ENCODE measurements around the gene CHPF. TPM values are rescaled to one million over a fixed set of nuclear protein-coding genes. Genes with fewer than 3 reads are reported as not detected.

The CHPF gene
- total RNA-seq, 1 experiment from 2014 or later, result 104 TPM

DNA sequence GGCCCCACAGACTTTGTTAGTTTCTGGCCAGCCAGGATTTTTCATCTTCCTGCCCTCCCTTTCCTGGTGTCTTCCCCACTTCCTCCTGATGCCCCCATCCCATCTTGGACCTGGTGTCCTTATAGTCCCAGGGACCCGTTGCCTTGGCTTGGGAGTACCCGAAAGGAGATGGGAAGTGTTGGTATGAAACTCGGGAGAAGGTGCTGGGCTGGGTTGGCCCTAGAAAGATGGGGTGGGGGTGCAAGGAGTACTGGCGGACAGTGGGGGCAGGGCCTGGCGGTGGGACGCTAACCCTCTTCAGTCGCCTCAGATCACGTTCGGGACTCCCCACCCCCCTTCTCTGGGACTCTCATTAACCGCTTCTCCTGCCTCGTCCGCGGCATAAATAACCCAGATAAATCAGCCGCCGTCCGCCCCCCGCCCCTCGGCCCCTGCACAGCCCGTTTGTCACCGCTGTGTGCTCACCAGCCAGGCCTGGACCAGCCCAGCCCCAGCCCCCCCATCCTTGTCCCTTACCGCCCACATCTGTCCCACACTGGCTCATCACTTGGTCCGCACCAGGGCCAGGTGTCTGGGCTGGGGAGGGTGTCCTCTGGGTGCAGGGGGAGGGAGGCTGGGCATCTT, 33.0 kb downstream of the CHPF start:
- H3K27me3 ChIP-seq (ENCODE audit: control insufficient read depth, insufficient read depth, low read length), result peaks cover 41% of the 10 kb centered on the region
- peaks cover 2% of the 10 kb centered on the region for H3K36me3 ChIP-seq (replicated peaks; ENCODE audit: control insufficient read depth, insufficient read depth, low read length)
- peak; percentile 75 for DNase-seq
- H3K4me3 ChIP-seq (ENCODE audit: insufficient read depth, low read depth, low read length), result peak overlapping the region; percentile 43; the same call in 1 of the 2 replicates

DNA sequence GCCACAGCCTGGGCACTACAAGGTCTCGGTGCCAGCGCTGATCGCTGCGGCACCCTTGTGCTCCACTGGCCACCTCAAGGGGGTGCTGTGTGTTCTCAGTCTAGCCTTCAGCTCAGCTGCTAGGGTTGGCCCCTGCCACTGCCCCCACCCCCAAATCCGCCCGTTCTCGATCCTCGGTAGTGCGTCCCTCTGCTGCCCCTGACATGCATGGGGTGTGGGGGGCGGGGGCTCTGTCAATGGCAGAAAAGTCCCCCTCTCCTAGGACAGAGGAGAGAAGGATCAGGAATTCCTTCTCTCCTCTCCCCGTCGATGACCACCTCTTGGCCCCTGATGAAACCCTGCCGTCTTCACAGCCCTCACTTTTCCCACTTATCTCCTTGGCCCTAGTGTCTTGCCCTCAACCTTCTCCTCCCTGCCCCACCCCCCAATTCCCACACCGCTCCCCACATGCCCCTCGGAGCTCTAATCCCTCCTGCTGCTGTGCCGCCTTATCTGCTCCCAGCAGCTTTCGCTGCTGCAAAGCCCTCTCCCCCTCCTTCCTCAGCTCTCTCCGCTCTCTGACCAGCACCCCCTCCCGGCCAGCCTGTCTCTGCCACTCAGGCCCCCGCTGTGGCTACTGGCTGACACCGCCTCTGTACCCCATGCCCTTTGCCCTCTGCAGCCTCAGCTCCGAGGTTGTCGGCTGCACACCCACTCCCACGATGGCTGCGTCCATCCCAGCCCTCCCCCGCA, 33.7 kb downstream of the CHPF start:
- Histone ChIP-seq H3K4me3 (ENCODE audit: insufficient read depth, low read depth, low read length) (peak overlapping the region; percentile 43), H3K27me3 (ENCODE audit: control insufficient read depth, insufficient read depth, low read length) (peaks cover 38% of the 10 kb centered on the region), H3K36me3 (replicated peaks; ENCODE audit: control insufficient read depth, insufficient read depth, low read length) (peaks cover 2% of the 10 kb centered on the region)
- peak; percentile 96 for DNase-seq

DNA sequence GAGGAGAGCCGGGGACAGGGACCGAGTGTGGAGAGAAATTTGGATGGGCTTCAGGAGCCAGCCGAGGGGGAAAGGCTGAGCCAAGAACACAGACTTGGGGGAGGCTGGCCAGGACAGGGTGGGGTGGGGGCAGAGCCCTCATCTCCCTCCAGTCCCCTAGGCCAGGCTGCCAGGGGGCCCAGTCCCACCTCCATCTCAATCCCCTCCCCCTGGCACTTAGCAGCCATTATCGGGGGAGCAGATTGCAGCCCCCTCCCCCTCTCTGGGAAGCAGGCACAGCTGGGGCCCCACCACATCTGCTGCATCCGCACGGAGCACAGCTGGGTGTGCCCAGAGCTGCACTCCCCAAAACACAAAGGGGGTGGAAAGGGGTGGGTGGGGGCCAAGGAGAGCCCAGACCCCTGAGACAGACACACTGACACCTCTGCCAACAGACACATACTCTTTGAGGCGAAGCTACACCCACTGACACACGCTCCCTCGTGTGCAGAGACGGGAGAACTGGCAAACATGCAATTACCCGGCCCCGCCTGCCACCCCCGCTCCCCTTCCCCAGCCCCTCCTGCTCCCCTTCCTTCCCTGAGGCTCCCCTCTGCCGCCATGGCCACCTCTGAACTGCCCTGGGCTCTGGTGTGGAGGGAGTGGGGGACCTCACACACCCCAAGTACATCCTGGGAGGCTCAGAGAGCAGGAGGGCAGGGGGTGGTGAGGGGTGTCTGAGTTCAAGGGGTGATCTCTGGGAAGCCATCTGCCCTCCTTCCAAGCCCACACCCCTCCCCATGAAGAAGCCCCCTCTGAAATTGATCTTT, 34.4 kb downstream of the CHPF start:
- H3K4me3 ChIP-seq (ENCODE audit: insufficient read depth, low read depth, low read length), result peak overlapping the region; percentile 43; the same call in 1 of the 2 replicates
- H3K27me3 ChIP-seq (ENCODE audit: control insufficient read depth, insufficient read depth, low read length), result peaks cover 31% of the 10 kb centered on the region
- peak; percentile 79 for DNase-seq
- H3K36me3 ChIP-seq (replicated peaks; ENCODE audit: control insufficient read depth, insufficient read depth, low read length), result peaks cover 6% of the 10 kb centered on the region

DNA sequence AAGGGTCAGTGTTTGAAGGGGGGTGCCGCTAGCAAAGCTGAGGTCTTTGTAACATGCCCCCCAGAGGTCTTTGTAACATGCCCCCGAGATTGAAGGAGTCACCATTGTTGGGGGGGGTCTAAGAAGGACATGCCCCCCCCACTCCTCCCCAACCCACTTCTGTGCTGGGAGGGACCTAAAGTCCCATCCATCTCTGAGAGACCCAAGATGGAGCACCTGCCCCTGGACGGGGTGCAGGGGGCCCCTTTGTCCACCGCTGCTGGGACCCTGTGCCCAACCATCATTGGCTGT, 35.2 kb downstream of the CHPF start:
- no peak for DNase-seq
- peaks cover 23% of the 10 kb centered on the region for H3K27me3 ChIP-seq (ENCODE audit: control insufficient read depth, insufficient read depth, low read length)
- peaks cover 11% of the 10 kb centered on the region for H3K36me3 ChIP-seq (replicated peaks; ENCODE audit: control insufficient read depth, insufficient read depth, low read length)
- no peak overlapping the region for H3K4me3 ChIP-seq (ENCODE audit: insufficient read depth, low read depth, low read length)

DNA sequence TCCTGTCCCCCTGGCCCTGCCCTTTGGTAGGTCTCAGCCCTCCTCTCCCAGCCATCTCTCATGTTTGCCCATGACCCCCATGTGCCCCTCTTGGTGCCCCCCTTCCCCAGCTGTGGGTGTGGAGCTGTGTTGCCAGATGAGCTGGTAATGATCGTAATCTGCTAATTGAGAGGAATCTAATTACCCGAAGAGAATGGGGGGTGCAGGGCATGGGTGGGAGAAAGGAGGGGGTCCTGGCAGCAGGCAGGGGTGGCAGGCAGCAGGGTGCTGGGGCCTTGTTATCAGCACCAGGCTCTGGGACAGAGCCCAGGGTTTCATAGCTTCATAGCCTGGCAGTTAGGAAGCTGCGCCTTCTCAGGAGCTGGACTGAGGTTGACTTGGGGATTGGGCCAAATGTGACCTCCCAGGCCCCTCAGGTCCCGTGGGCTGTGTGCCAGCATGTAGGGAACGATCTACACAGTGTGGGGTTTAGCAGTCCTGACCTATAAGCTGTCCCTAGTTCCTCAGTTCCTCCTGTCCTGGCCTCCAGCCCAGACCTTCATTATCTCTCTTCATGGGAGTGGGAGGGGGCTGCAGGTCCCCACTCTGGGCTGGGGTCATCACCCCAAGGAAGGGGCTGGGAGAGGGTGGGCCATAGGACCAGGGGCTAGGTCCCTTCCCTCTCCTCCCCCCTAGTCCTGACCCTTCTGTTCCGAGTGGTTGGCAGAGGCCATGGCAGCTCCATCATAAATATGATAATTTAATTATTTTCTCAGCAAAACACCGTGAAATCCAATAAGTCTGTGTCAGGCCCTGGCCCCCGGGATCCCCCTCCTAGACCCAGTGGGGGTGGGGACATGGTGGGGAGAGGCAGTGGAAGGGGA, 35.8 kb downstream of the CHPF start:
- DNase-seq, result no peak
- H3K36me3 ChIP-seq (replicated peaks; ENCODE audit: control insufficient read depth, insufficient read depth, low read length), result peaks cover 12% of the 10 kb centered on the region
- H3K4me3 ChIP-seq (ENCODE audit: insufficient read depth, low read depth, low read length), result no peak overlapping the region
- H3K27me3 ChIP-seq (ENCODE audit: control insufficient read depth, insufficient read depth, low read length), result peaks cover 17% of the 10 kb centered on the region; the same call in 1 of the 2 replicates

DNA sequence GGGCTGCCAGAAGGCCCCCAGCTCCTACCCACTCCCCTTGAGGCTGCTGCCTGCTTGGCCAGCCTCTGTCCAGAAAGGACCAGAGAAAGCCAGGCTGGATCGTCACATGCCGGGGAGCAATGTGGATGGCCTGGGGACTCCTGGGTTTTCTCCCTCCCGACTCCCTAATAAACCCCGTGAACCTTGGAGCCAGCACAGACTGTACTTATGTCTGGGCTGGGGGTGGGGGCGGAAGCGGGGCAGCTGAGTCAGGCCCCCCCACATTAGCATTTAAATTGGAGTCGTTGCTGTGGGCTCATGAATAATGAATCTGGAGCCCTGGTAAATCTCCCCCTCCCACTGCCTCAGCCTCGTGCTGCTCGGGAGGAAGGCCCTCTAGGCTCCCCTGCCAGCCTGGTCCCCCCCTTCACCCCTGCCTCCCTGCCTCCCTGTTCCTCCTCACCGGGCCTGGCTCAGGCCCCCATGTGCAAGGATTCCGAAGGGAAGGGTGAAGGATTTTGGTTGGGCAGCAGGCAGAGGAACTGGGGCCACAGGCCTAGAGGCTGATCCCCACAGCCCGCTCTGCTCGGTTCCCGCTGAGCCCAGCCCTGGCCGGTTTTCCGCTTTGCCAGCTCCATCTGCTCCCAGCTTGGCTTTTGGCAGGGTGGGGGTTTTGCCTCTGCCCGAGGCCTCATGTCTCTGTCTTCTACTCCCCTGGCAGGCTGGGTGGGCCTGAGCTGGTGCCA, 36.6 kb downstream of the CHPF start:
- Histone ChIP-seq H3K27me3 (ENCODE audit: control insufficient read depth, insufficient read depth, low read length) (peaks cover 8% of the 10 kb centered on the region; the same call in 1 of the 2 replicates), H3K36me3 (replicated peaks; ENCODE audit: control insufficient read depth, insufficient read depth, low read length) (peaks cover 12% of the 10 kb centered on the region), H3K4me3 (ENCODE audit: insufficient read depth, low read depth, low read length) (no peak overlapping the region)
- DNase-seq, result peak; percentile 87

DNA sequence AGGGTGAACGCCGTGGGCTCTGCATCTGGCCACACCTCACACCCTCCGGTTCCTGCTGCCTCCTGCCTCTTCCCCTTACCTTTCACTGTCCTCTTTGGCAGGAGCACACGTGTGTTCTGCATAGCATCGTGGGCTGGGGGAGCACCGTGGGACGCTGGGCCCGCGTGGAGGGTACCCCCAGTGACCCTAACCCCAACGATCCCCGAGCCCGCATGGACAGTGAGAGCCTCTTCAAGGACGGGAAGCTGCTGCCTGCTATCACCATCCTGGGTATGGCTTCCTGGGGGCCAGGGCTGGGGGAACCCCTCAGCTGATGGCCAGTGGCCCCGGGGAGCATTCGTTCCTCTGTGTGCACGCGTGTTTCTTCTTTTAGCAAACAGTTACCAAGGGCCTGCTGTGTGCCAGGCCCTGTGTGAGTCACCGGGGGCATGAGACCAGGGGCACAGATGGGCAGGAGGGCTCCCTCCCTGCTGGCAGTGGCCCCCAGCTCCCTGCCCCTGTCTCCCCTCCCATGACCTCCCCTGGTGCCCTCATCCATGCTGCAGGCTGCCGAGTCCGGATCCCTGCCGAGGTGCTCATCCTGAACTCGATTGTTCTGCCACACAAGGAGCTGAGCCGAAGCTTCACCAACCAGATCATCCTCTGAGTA, 37.3 kb downstream of the CHPF start:
- H3K36me3 ChIP-seq (replicated peaks; ENCODE audit: control insufficient read depth, insufficient read depth, low read length), result peaks cover 12% of the 10 kb centered on the region
- H3K27me3 ChIP-seq (ENCODE audit: control insufficient read depth, insufficient read depth, low read length), result peaks cover 4% of the 10 kb centered on the region; the same call in 1 of the 2 replicates
- no peak overlapping the region for H3K4me3 ChIP-seq (ENCODE audit: insufficient read depth, low read depth, low read length)
- DNase-seq, result no peak

DNA sequence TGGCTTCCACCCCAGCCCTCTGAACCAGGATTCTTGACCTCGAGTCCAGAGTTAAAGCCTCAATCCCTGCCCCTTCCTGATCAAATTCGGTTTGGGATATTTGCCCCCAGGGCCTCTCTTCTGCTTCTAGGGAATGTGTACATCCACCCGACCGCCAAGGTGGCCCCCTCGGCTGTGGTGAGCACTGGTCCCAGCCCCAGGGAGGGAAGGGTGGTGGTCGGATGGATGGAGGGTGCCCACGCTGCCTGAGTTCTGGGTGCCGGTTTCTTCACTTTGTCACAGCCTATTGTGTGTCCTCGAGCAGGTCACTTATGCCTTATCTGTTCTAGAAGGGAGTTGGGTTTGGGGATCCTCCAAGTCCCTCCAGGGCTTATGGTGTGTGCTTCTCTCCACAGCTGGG, 38.0 kb downstream of the CHPF start:
- no peak for DNase-seq
- no peak overlapping the region for H3K4me3 ChIP-seq (ENCODE audit: insufficient read depth, low read depth, low read length)
- no peaks in the 10 kb centered on the region; the same call in 1 of the 2 replicates for H3K27me3 ChIP-seq (ENCODE audit: control insufficient read depth, insufficient read depth, low read length)
- H3K36me3 ChIP-seq (replicated peaks; ENCODE audit: control insufficient read depth, insufficient read depth, low read length), result peaks cover 12% of the 10 kb centered on the region

DNA sequence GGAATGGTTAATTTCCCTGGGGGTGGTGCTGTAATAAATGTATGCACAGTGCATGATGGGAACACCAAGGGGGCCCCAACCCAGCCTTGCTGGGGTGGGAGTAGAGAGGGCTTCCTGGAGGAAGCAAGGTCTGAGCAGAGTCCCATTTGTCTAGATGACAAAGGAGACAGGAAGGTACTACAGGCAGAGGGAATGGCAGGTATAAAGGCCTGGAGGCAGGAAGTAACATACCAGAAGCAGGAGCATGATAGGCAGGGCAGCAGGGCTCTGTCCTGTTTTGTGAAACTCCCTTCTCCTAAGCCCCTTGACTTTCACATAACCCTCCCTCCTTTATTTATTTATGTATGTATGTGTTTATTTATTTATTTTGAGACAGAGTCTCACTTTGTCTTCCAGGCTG, 41.0 kb downstream of the CHPF start:
- DNase-seq, result no peak

DNA sequence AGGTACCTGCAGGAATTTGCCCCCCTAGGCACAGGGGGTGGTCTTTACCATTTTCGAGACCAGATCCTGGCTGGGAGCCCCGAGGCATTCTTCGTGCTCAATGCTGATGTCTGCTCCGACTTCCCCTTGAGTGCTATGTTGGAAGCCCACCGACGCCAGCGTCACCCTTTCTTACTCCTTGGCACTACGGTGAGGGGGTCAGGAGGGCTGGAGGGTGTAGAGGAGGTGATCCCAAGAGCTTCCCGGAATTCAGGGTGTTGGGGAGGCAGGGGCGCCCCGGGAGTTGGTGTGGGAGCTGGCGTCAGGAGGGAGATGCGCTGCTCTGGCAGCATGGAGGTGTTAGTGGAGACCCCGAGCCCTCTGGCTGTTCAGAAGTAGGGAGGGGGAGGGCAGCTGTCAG, 41.8 kb downstream of the CHPF start:
- peaks cover 12% of the 10 kb centered on the region for H3K36me3 ChIP-seq (replicated peaks; ENCODE audit: control insufficient read depth, insufficient read depth, low read length)
- H3K4me3 ChIP-seq (ENCODE audit: insufficient read depth, low read depth, low read length), result no peak overlapping the region
- DNase-seq, result no peak
- peaks cover 10% of the 10 kb centered on the region for H3K27me3 ChIP-seq (ENCODE audit: control insufficient read depth, insufficient read depth, low read length)

More for the DNA sequence above, 41.0 kb downstream of the CHPF start:
- Histone ChIP-seq H3K27me3 (ENCODE audit: control insufficient read depth, insufficient read depth, low read length) (peaks cover 3% of the 10 kb centered on the region; the same call in 1 of the 2 replicates), H3K36me3 (replicated peaks; ENCODE audit: control insufficient read depth, insufficient read depth, low read length) (peaks cover 12% of the 10 kb centered on the region), H3K4me3 (ENCODE audit: insufficient read depth, low read depth, low read length) (no peak overlapping the region)

DNA sequence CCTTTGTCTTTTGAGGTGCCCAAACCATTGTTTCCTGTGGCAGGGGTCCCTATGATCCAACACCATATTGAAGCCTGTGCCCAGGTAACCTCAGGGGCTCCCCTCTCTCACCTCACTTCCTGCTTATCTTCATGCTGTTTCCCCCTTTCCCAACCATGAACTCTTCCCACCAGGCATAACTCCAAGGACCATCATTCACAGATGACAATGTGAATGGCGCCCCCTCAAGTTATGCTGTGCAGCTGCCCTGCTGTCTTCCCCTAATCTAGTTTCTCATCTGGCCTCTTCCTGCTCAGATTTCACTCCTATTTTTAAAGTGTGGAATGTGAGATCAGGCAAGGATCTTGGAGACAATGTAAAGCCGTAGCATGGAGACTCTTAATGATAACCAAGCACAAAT, 43.5 kb downstream of the CHPF start:
- H3K36me3 ChIP-seq (replicated peaks; ENCODE audit: control insufficient read depth, insufficient read depth, low read length), result peaks cover 11% of the 10 kb centered on the region
- peaks cover 24% of the 10 kb centered on the region for H3K27me3 ChIP-seq (ENCODE audit: control insufficient read depth, insufficient read depth, low read length)
- H3K4me3 ChIP-seq (ENCODE audit: insufficient read depth, low read depth, low read length), result no peak overlapping the region
- peak; percentile 69 for DNase-seq

DNA sequence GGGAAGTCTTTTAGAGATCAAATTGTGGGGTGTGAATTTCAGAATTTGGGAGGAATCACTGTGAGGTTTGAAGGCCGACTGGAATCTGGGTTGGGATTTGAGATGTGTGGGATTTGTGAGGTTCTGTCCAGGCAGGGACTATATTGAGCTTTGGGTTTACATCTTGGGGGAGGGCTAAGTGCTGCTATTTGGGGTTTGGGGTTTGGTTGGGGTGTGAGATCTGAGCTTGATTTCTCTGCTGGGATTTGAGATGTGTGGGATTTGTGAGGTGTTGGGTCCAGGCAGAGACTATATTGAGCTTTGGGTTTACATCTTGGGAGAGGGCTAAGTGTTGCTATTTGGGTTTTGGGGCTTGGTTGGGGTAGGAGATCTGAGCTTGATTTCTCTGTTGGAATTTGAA, 44.1 kb downstream of the CHPF start:
- no peak for DNase-seq
- Histone ChIP-seq H3K4me3 (ENCODE audit: insufficient read depth, low read depth, low read length) (no peak overlapping the region), H3K36me3 (replicated peaks; ENCODE audit: control insufficient read depth, insufficient read depth, low read length) (peaks cover 10% of the 10 kb centered on the region), H3K27me3 (ENCODE audit: control insufficient read depth, insufficient read depth, low read length) (peaks cover 26% of the 10 kb centered on the region)

DNA sequence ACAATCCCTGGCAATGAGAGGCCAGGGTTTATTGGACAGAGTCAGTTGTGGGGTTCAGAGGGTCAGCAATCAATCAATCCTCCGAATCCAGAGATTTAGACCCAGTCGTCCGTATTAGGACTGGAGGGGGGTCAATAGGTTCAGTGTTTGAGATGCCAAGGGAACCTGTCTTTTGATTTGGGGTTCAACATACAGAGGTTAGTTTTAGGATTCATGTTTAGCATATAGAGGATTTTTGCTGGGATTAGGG, 44.6 kb downstream of the CHPF start:
- H3K36me3 ChIP-seq (replicated peaks; ENCODE audit: control insufficient read depth, insufficient read depth, low read length), result peaks cover 4% of the 10 kb centered on the region
- H3K4me3 ChIP-seq (ENCODE audit: insufficient read depth, low read depth, low read length), result peak overlapping the region; percentile 45
- peaks cover 28% of the 10 kb centered on the region for H3K27me3 ChIP-seq (ENCODE audit: control insufficient read depth, insufficient read depth, low read length)
- DNase-seq, result no peak

Data from H7 (cell line).